HepG2 (cell line): ENCODE measurements around the gene SHMT1. TPM values are rescaled to one million over a fixed set of nuclear protein-coding genes. Genes with fewer than 3 reads are reported as not detected.
A peak's percentile ranks its signal among the peaks of the same experiment; 100 is the strongest.

Experiments used
- AGO2 ChIP-seq: fragments of 200-400 bp; formaldehyde crosslinking; optimal IDR thresholded peaks from 2 replicates; pipeline ENCODE3; 2017; ENCODE audit warnings: mild to moderate bottlenecking, low read depth, low read length, moderate library complexity
- BCL6 ChIP-seq: IDR thresholded peaks from 2 replicates; pipeline ENCODE4 v1.6.1; 2016; ENCODE audit warnings: missing genetic modification reagents, missing compliant biosample characterization
- CBX5 ChIP-seq: sonication (generic); formaldehyde crosslinking; IDR thresholded peaks from 2 replicates; pipeline ENCODE4 v1.4.0; 2020; ENCODE audit warnings: missing genetic modification reagents, borderline replicate concordance
- HDAC1 ChIP-seq: sonication (generic); formaldehyde crosslinking; IDR thresholded peaks from 2 replicates; pipeline ENCODE4 v1.5.1; 2020; ENCODE audit warnings: mild to moderate bottlenecking, missing genetic modification reagents
- HNRNPUL1 ChIP-seq: fragments of 200-400 bp; formaldehyde crosslinking; IDR thresholded peaks from 2 replicates; pipeline ENCODE4 v1.6.1; 2017; ENCODE audit warnings: low read depth, mild to moderate bottlenecking, low read length, moderate library complexity
- HOXD1 ChIP-seq: sonication (generic); formaldehyde crosslinking; IDR thresholded peaks from 2 replicates; pipeline ENCODE4 v1.5.0; 2020; ENCODE audit warnings: missing genetic modification reagents
- NAIF1 ChIP-seq: sonication (generic); formaldehyde crosslinking; IDR thresholded peaks from 2 replicates; pipeline ENCODE4 v1.5.0; 2020; ENCODE audit warnings: mild to moderate bottlenecking, missing genetic modification reagents, borderline replicate concordance
- ZFP41 ChIP-seq: sonication (generic); formaldehyde crosslinking; IDR thresholded peaks from 2 replicates; pipeline ENCODE4 v1.4.0; 2020; ENCODE audit warnings: mild to moderate bottlenecking, missing genetic modification reagents, borderline replicate concordance
- ZNF510 ChIP-seq: sonication (generic); formaldehyde crosslinking; IDR thresholded peaks from 2 replicates; pipeline ENCODE4 v1.4.0; 2020; ENCODE audit warnings: low read depth, mild to moderate bottlenecking, missing genetic modification reagents
- ZNF552 ChIP-seq: sonication (generic); formaldehyde crosslinking; IDR thresholded peaks from 2 replicates; pipeline ENCODE4 v1.9.0; 2022; ENCODE audit warnings: missing genetic modification reagents, mild to moderate bottlenecking, borderline replicate concordance
- ZNF629 ChIP-seq: sonication (generic); formaldehyde crosslinking; conservative IDR thresholded peaks from 2 replicates; pipeline ENCODE4 v1.5.0; 2020; ENCODE audit warnings: missing genetic modification reagents
- ZNF644 ChIP-seq: IDR thresholded peaks from 2 replicates; pipeline ENCODE4 v1.6.1; 2016; ENCODE audit warnings: low read depth
- ZNF788 ChIP-seq: sonication (generic); formaldehyde crosslinking; IDR thresholded peaks from 2 replicates; pipeline ENCODE4 v1.5.0; 2020; ENCODE audit warnings: mild to moderate bottlenecking, missing genetic modification reagents, borderline replicate concordance
- ZNF891 ChIP-seq: sonication (generic); formaldehyde crosslinking; IDR thresholded peaks from 2 replicates; pipeline ENCODE4 v1.5.0; 2020; ENCODE audit warnings: mild to moderate bottlenecking, missing genetic modification reagents
- polyA plus RNA-seq, 8 experiments: library from polyadenylated mRNA; depleted of rRNA in 3 of 8; stranded (reverse) in 7 of 8; unstranded in 1 of 8; fragments of >200 nt; fragmentation: Illumina TruSeq in 4 of 8; extraction: Trizol in 4 of 8; gene quantifications; 2 replicates each; pipeline versions ENCODE4 v1.2.1 to v1.2.3, GENCODE V29; 2011 to 2016; ENCODE audit warnings: low read depth in 4 of 8, missing spikeins in 1 of 8, mixed read lengths in 1 of 8; ENCODE audit not compliant: insufficient read depth in 1 of 8
- total RNA-seq, 5 experiments: library from RNA; depleted of rRNA; stranded (reverse); fragments of >200 nt; fragmentation: Illumina TruSeq; extraction: Trizol; gene quantifications; 2 replicates each; pipeline ENCODE4 v1.2.3, GENCODE V29; 2016; ENCODE audit warnings: low read depth in 1 of 5
- TF ChIP-seq, protein P1 (sequence below): IDR thresholded peaks from 2 replicates; pipeline ENCODE4 v1.6.1; 2016; ENCODE audit warnings: low read depth, borderline replicate concordance
- TF ChIP-seq, protein P2 (sequence below): sonication (generic); formaldehyde crosslinking; IDR thresholded peaks from 2 replicates; pipeline ENCODE4 v1.4.0; 2020; ENCODE audit warnings: mild to moderate bottlenecking, missing genetic modification reagents
- TF ChIP-seq, protein P3 (sequence below): sonication (generic); formaldehyde crosslinking; IDR thresholded peaks from 2 replicates; pipeline ENCODE4 v1.8.0; 2022; ENCODE audit warnings: mild to moderate bottlenecking, missing genetic modification reagents, borderline replicate concordance
- TF ChIP-seq, protein P4 (sequence below): sonication (generic); formaldehyde crosslinking; IDR thresholded peaks from 2 replicates; pipeline ENCODE4 v1.9.0; 2021; ENCODE audit warnings: missing genetic modification reagents, borderline replicate concordance

The SHMT1 gene
- total and polyA plus RNA-seq, 2 of the 13 experiments (the other 11 are each of a cell fraction or from before 2014, with no cell fraction given), result 21.3 to 48.8 TPM

DNA sequence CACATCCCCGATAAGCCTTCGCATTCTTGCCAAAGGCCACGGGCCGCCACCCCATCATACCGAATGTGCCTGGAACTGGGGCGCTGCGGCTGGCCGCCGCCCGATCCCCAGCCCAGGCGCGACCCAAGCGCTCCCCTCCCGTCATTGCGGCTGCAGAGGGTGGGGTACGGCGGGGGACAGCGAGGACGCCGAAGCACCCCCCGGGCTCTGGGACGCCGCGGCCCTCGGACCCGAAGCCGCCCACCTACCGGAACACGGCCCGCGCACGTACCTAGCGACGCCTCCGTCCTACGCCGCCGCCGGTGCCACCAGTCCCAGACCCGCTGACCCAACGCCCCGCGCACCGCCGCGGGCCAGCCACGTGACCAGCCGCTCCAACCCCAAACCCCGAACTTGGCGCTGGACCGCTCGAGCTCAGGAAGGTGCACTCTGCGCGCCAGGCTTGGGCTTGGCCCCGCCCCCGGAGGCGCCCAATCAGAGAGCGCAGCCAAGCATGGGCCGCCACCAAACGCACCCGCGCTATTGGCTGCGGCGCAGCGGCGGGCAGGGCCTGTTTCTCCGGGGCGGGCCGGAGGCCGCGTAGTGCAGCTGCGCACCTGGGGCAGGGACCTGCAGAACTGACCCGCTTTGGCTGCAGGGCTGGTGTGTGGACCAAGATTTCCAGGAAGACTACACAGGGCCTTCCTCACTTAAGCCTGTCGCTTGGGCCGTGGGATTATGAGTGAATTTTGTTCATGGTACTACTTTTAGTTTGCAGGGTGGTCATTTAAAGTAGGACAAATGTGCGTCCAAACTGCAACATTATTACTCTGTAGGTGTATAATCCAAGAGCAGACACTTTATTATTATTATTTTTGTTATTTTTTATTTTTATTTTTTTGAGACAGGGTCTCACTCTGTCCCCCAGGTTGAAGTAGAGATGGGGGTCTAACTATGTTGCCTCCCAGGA is at the start of gene SHMT1 (continued):
- TF ChIP-seq ZNF788 (CRISPR knock-in tag) (peak; percentile 29; the same call in 1 of the 2 replicates), ZNF510 (no peak), ZNF891 (CRISPR knock-in tag) (peak; percentile 82), ZNF629 (CRISPR knock-in tag) (peak; percentile 29; the same call in 1 of the 2 replicates), HNRNPUL1 (no peak), CBX5 (CRISPR knock-in tag) (no peak; the same call in 1 of the 2 replicates), NAIF1 (CRISPR knock-in tag) (peak; percentile 55), HDAC1 (CRISPR knock-in tag) (peak; percentile 96), ZNF552 (CRISPR knock-in tag) (0 out of 2 replicates have a peak, but pooled peaks have one; percentile 22), BCL6 (CRISPR knock-in tag) (no peak), AGO2 (peak; percentile 58), HOXD1 (peak; percentile 82; the same call in 1 of the 2 replicates), ZNF644 (CRISPR knock-in tag) (no peak), ZFP41 (CRISPR knock-in tag) (no peak; the same call in 1 of the 2 replicates)
- TF ChIP-seq, protein P1, sequence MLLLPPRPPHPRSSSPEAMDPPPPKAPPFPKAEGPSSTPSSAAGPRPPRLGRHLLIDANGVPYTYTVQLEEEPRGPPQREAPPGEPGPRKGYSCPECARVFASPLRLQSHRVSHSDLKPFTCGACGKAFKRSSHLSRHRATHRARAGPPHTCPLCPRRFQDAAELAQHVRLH (CRISPR knock-in tag), result no peak
- TF ChIP-seq, protein P2, sequence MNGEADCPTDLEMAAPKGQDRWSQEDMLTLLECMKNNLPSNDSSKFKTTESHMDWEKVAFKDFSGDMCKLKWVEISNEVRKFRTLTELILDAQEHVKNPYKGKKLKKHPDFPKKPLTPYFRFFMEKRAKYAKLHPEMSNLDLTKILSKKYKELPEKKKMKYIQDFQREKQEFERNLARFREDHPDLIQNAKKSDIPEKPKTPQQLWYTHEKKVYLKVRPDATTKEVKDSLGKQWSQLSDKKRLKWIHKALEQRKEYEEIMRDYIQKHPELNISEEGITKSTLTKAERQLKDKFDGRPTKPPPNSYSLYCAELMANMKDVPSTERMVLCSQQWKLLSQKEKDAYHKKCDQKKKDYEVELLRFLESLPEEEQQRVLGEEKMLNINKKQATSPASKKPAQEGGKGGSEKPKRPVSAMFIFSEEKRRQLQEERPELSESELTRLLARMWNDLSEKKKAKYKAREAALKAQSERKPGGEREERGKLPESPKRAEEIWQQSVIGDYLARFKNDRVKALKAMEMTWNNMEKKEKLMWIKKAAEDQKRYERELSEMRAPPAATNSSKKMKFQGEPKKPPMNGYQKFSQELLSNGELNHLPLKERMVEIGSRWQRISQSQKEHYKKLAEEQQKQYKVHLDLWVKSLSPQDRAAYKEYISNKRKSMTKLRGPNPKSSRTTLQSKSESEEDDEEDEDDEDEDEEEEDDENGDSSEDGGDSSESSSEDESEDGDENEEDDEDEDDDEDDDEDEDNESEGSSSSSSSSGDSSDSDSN (CRISPR knock-in tag), result peak; percentile 83
- TF ChIP-seq, protein P3, sequence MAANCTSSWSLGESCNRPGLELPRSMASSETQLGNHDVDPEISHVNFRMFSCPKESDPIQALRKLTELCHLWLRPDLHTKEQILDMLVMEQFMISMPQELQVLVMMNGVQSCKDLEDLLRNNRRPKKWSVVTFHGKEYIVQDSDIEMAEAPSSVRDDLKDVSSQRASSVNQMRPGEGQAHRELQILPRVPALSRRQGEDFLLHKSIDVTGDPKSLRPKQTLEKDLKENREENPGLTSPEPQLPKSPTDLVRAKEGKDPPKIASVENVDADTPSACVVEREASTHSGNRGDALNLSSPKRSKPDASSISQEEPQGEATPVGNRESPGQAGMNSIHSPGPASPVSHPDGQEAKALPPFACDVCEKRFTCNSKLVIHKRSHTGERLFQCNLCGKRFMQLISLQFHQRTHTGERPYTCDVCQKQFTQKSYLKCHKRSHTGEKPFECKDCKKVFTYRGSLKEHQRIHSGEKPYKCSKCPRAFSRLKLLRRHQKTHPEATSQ (CRISPR knock-in tag), result no peak
- TF ChIP-seq, protein P4, sequence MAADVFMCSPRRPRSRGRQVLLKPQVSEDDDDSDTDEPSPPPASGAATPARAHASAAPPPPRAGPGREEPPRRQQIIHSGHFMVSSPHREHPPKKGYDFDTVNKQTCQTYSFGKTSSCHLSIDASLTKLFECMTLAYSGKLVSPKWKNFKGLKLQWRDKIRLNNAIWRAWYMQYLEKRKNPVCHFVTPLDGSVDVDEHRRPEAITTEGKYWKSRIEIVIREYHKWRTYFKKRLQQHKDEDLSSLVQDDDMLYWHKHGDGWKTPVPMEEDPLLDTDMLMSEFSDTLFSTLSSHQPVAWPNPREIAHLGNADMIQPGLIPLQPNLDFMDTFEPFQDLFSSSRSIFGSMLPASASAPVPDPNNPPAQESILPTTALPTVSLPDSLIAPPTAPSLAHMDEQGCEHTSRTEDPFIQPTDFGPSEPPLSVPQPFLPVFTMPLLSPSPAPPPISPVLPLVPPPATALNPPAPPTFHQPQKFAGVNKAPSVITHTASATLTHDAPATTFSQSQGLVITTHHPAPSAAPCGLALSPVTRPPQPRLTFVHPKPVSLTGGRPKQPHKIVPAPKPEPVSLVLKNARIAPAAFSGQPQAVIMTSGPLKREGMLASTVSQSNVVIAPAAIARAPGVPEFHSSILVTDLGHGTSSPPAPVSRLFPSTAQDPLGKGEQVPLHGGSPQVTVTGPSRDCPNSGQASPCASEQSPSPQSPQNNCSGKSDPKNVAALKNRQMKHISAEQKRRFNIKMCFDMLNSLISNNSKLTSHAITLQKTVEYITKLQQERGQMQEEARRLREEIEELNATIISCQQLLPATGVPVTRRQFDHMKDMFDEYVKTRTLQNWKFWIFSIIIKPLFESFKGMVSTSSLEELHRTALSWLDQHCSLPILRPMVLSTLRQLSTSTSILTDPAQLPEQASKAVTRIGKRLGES, result peak; percentile 38; the same call in 1 of the 2 replicates
